ENCODE results near the gene RPS6KB2.

- TF ChIP-seq, protein P1, sequence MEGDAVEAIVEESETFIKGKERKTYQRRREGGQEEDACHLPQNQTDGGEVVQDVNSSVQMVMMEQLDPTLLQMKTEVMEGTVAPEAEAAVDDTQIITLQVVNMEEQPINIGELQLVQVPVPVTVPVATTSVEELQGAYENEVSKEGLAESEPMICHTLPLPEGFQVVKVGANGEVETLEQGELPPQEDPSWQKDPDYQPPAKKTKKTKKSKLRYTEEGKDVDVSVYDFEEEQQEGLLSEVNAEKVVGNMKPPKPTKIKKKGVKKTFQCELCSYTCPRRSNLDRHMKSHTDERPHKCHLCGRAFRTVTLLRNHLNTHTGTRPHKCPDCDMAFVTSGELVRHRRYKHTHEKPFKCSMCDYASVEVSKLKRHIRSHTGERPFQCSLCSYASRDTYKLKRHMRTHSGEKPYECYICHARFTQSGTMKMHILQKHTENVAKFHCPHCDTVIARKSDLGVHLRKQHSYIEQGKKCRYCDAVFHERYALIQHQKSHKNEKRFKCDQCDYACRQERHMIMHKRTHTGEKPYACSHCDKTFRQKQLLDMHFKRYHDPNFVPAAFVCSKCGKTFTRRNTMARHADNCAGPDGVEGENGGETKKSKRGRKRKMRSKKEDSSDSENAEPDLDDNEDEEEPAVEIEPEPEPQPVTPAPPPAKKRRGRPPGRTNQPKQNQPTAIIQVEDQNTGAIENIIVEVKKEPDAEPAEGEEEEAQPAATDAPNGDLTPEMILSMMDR (IDR thresholded peaks at IDR 0.05; ENCODE audit: low read length), result no peak
- TF ChIP-seq EZH2 (optimal IDR thresholded peaks at IDR 0.05; ENCODE audit: low read depth, low read length), result no peak
- no peak for TF ChIP-seq EZH2phosphoT487 (IDR thresholded peaks at IDR 0.05; ENCODE audit: low read length)
Observed at GRCh38 chr11:67410369-67410831, 17.9 kb upstream of the RPS6KB2 start.
